H9 (cell line): Measurements from ENCODE around the gene AFF1. TPM values are rescaled to one million over a fixed set of nuclear protein-coding genes. Genes with fewer than 3 reads are reported as not detected.

Source experiments
- DNase-seq: peaks from one replicate; pipeline ENCODE4 v3.0.0-alpha.2; 2017
- H2AFZ ChIP-seq: one replicate; pipeline ENCODE4 v1.6.1; 2013; ENCODE audit warnings: mild to moderate bottlenecking, low read length, control low read depth, moderate library complexity
- H2AK5ac ChIP-seq: 2 replicates; pipeline ENCODE4 v1.6.1; 2013; ENCODE audit warnings: low read length, control low read depth, mixed read lengths; ENCODE audit not compliant: insufficient read length
- H2BK120ac ChIP-seq: one replicate; pipeline ENCODE4 v1.6.1; 2013; ENCODE audit warnings: low read depth, mild to moderate bottlenecking, low read length, control low read depth, inconsistent platforms; ENCODE audit not compliant: poor library complexity, severe bottlenecking
- H2BK12ac ChIP-seq: 2 replicates; pipeline ENCODE4 v1.6.1; 2013; ENCODE audit warnings: low read length, control low read depth, mixed read lengths, low read depth; ENCODE audit not compliant: insufficient read length
- H2BK15ac ChIP-seq: 2 replicates; pipeline ENCODE4 v1.6.1; 2013; ENCODE audit warnings: low read depth, low read length, control low read depth
- H2BK20ac ChIP-seq: one replicate; pipeline ENCODE4 v1.6.1; 2013; ENCODE audit warnings: low read depth, mild to moderate bottlenecking, low read length, control low read depth, inconsistent platforms; ENCODE audit not compliant: poor library complexity, severe bottlenecking
- H2BK5ac ChIP-seq: 2 replicates; pipeline ENCODE4 v1.6.1; 2013; ENCODE audit warnings: low read length, control low read depth, mixed read lengths; ENCODE audit not compliant: insufficient read length
- H3K14ac ChIP-seq: 2 replicates; pipeline ENCODE4 v1.6.1; 2013; ENCODE audit warnings: low read length, control low read depth; ENCODE audit not compliant: insufficient read depth
- H3K18ac ChIP-seq: 2 replicates; pipeline ENCODE4 v1.6.1; 2013; ENCODE audit warnings: low read depth, mild to moderate bottlenecking, mixed read lengths, low read length, control low read depth; ENCODE audit not compliant: insufficient read length
- H3K23ac ChIP-seq: 2 replicates; pipeline ENCODE4 v1.6.1; 2013; ENCODE audit warnings: low read length, control low read depth, mixed read lengths, low read depth; ENCODE audit not compliant: insufficient read length
- H3K23me2 ChIP-seq: 2 replicates; pipeline ENCODE4 v1.6.1; 2013; ENCODE audit warnings: low read depth, mild to moderate bottlenecking, mixed read lengths, low read length, control low read depth; ENCODE audit not compliant: insufficient read length, poor library complexity, severe bottlenecking
- H3K27ac ChIP-seq: 2 replicates; pipeline ENCODE4 v1.5.1; 2013; ENCODE audit warnings: low read length, control low read depth, mixed read lengths, low read depth; ENCODE audit not compliant: insufficient read length
- H3K27me3 ChIP-seq: 2 replicates; pipeline ENCODE4 v1.6.1; 2013; ENCODE audit warnings: low read length, control low read depth, inconsistent platforms; ENCODE audit not compliant: insufficient read depth
- H3K4ac ChIP-seq: 2 replicates; pipeline ENCODE4 v1.6.1; 2013; ENCODE audit warnings: low read depth, mild to moderate bottlenecking, control low read depth, inconsistent platforms, low read length, moderate library complexity
- H3K4me1 ChIP-seq: 2 replicates; pipeline ENCODE4 v1.6.1; 2013; ENCODE audit warnings: low read length, control low read depth, inconsistent platforms; ENCODE audit not compliant: insufficient read depth
- H3K4me2 ChIP-seq: 2 replicates; pipeline ENCODE4 v1.6.1; 2013; ENCODE audit warnings: low read length, control low read depth, mixed read lengths; ENCODE audit not compliant: insufficient read length, insufficient read depth
- H3K56ac ChIP-seq: 2 replicates; pipeline ENCODE4 v1.6.1; 2013; ENCODE audit warnings: low read depth, mild to moderate bottlenecking, mixed read lengths, low read length, control low read depth; ENCODE audit not compliant: insufficient read length
- H3K79me1 ChIP-seq: 2 replicates; pipeline ENCODE4 v1.6.1; 2013; ENCODE audit warnings: low read depth, mild to moderate bottlenecking, moderate library complexity, low read length, control low read depth, inconsistent platforms; ENCODE audit not compliant: insufficient read depth, poor library complexity, severe bottlenecking
- H3K79me2 ChIP-seq: 2 replicates; pipeline ENCODE4 v1.6.1; 2013; ENCODE audit warnings: low read length, control low read depth, inconsistent platforms; ENCODE audit not compliant: insufficient read depth
- H3K9ac ChIP-seq: 2 replicates; pipeline ENCODE4 v1.6.1; 2013; ENCODE audit warnings: low read length, control low read depth, mixed read lengths; ENCODE audit not compliant: insufficient read length; ENCODE audit errors: extremely low read depth
- H3K9me3 ChIP-seq: one replicate; pipeline ENCODE4 v1.6.1; 2013; ENCODE audit warnings: low read depth, low read length, inconsistent platforms; ENCODE audit not compliant: control insufficient read depth
- H3T11ph ChIP-seq: one replicate; pipeline ENCODE4 v1.6.1; 2013; ENCODE audit warnings: mild to moderate bottlenecking, low read length, control low read depth, inconsistent platforms
- H4K20me1 ChIP-seq: one replicate; pipeline ENCODE4 v1.6.1; 2013; ENCODE audit not compliant: control insufficient read depth, insufficient read length, insufficient read depth
- H4K5ac ChIP-seq: 2 replicates; pipeline ENCODE4 v1.6.1; 2013; ENCODE audit warnings: low read depth, mild to moderate bottlenecking, mixed read lengths, low read length, control low read depth; ENCODE audit not compliant: insufficient read length
- H4K8ac ChIP-seq: replicated peaks from 2 replicates; pipeline ENCODE4 v1.6.1; 2013; ENCODE audit warnings: low read length, control low read depth, mixed read lengths, low read depth; ENCODE audit not compliant: insufficient read length
- H4K91ac ChIP-seq: 2 replicates; pipeline ENCODE4 v1.6.1; 2013; ENCODE audit warnings: low read depth, mild to moderate bottlenecking, moderate library complexity, mixed read lengths, low read length, control low read depth; ENCODE audit not compliant: insufficient read length
- H3K27ac Mint-ChIP-seq, 3 experiments: 2 replicates in 2 of 3; 3 replicates in 1 of 3; pipeline ENCODE4 v1.8.0; 2020 to 2021; ENCODE audit warnings: mixed read lengths in 3 of 3, mild to moderate bottlenecking in 1 of 3, moderate library complexity in 1 of 3
- H3K27me3 Mint-ChIP-seq: 2 replicates; pipeline ENCODE4 v1.8.0; 2021; ENCODE audit warnings: low read depth, mild to moderate bottlenecking, moderate library complexity, mixed read lengths
- H3K36me3 Mint-ChIP-seq, 3 experiments: 2 replicates in 2 of 3; 3 replicates in 1 of 3; pipeline ENCODE4 v1.8.0; 2020 to 2021; ENCODE audit warnings: low read depth in 3 of 3, mixed read lengths in 3 of 3; ENCODE audit not compliant: insufficient read depth in 1 of 3
- H3K4me1 Mint-ChIP-seq, 2 experiments: 2 replicates each; pipeline ENCODE4 v1.8.0; 2020; ENCODE audit warnings: mixed read lengths in 2 of 2
- H3K4me3 Mint-ChIP-seq, 2 experiments: 2 replicates in 1 of 2; 3 replicates in 1 of 2; pipeline ENCODE4 v1.8.0; 2020 to 2021; ENCODE audit warnings: mild to moderate bottlenecking in 2 of 2, mixed read lengths in 2 of 2, moderate library complexity in 1 of 2
- H3K9me3 Mint-ChIP-seq, 2 experiments: 2 replicates in 1 of 2; 3 replicates in 1 of 2; pipeline ENCODE4 v1.8.0; 2020; ENCODE audit warnings: mild to moderate bottlenecking in 2 of 2, mixed read lengths in 2 of 2, moderate library complexity in 1 of 2
- WGBS: extraction: QIAGEN DNeasy Blood & Tissue Kit; methylation state at CpG from one replicate; pipeline ENCODE4 v1.1.7; 2013; ENCODE audit warnings: missing lambda C conversion rate, low lambda C conversion rate, mixed read lengths; ENCODE audit not compliant: insufficient read length; ENCODE audit errors: extremely low coverage; 5-methylcytosine and 5-hydroxymethylcytosine counted together
- total RNA-seq: library from RNA; stranded (reverse); gene quantifications from 2 replicates; pipeline ENCODE4 v1.2.1, GENCODE V29; 2021
- TF ChIP-seq, protein P1 (sequence below): fragments of 200-600 bp; sonication (generic); conservative IDR thresholded peaks from 3 replicates; pipeline ENCODE4 v1.8.0; 2021; ENCODE audit warnings: antibody characterized with exemption, mild to moderate bottlenecking

Gene AFF1
- total RNA-seq, 1 experiment from 2014 or later: 74.5 TPM

GRCh38 chr4:87101543-87102199 lies 166.9 kb downstream of the AFF1 start:
- no peaks in the 10 kb centered on the region for H3K79me1 ChIP-seq
- H3K4me3 Mint-ChIP-seq: no peak overlapping the region
- DNase-seq: no peak
- no peaks in the 10 kb centered on the region; the same call in 1 of the 2 replicates for H3K79me2 ChIP-seq
- H3K27ac ChIP-seq: no peak overlapping the region
- no peak overlapping the region for H2BK5ac ChIP-seq
- H3K27ac Mint-ChIP-seq: no peak overlapping the region
- no peak overlapping the region for H3K4ac ChIP-seq
- H3K27me3 Mint-ChIP-seq: no peaks in the 10 kb centered on the region
- no peak overlapping the region for H3K23ac ChIP-seq
- H3K9me3 Mint-ChIP-seq: no peaks in the 10 kb centered on the region
- no peak overlapping the region for H2BK12ac ChIP-seq
- no peak overlapping the region for H3K4me2 ChIP-seq
- no peak overlapping the region for H2BK20ac ChIP-seq
- H3K14ac ChIP-seq: no peak overlapping the region
- no peaks in the 10 kb centered on the region for H3K27me3 ChIP-seq
- H3K18ac ChIP-seq: no peak overlapping the region
- H3T11ph ChIP-seq: no peak overlapping the region
- peaks cover 2% of the 10 kb centered on the region for H4K20me1 ChIP-seq
- H2AFZ ChIP-seq: no peak overlapping the region
- H3K9ac ChIP-seq: no peak overlapping the region
- H3K9me3 ChIP-seq: no peaks in the 10 kb centered on the region
- WGBS: no CpG with 5 or more reads among the region's 7 CpGs
- no peak overlapping the region for H3K56ac ChIP-seq
- no peak overlapping the region for H2AK5ac ChIP-seq
- peaks cover 0 to 3% (median 1%) of the 10 kb centered on the region in 3 experiments; a peak in 3 of 7 replicates for H3K36me3 Mint-ChIP-seq
- no peak overlapping the region for H4K8ac ChIP-seq
- H2BK15ac ChIP-seq: no peak overlapping the region
- no peak overlapping the region for H2BK120ac ChIP-seq
- no peak overlapping the region for H4K91ac ChIP-seq
- H3K4me1 Mint-ChIP-seq: peaks cover 30 to 32% of the 10 kb centered on the region in 2 experiments
- TF ChIP-seq, protein P1, sequence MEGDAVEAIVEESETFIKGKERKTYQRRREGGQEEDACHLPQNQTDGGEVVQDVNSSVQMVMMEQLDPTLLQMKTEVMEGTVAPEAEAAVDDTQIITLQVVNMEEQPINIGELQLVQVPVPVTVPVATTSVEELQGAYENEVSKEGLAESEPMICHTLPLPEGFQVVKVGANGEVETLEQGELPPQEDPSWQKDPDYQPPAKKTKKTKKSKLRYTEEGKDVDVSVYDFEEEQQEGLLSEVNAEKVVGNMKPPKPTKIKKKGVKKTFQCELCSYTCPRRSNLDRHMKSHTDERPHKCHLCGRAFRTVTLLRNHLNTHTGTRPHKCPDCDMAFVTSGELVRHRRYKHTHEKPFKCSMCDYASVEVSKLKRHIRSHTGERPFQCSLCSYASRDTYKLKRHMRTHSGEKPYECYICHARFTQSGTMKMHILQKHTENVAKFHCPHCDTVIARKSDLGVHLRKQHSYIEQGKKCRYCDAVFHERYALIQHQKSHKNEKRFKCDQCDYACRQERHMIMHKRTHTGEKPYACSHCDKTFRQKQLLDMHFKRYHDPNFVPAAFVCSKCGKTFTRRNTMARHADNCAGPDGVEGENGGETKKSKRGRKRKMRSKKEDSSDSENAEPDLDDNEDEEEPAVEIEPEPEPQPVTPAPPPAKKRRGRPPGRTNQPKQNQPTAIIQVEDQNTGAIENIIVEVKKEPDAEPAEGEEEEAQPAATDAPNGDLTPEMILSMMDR: no peak
- H4K5ac ChIP-seq: no peak overlapping the region
- H3K4me1 ChIP-seq: peaks cover 4% of the 10 kb centered on the region; the same call in 1 of the 2 replicates
- no peaks in the 10 kb centered on the region for H3K23me2 ChIP-seq
